Loucy (cell line): ENCODE measurements around the gene SLC22A23.

Experiments
- H2AFZ ChIP-seq: fragments of 200-600 bp; sonication (generic); 2 replicates; pipeline ENCODE4 v1.6.0; 2016; ENCODE audit warnings: antibody characterized with exemption, mild to moderate bottlenecking, low read length, moderate library complexity
- H3F3A ChIP-seq: fragments of 200-600 bp; 2 replicates; pipeline ENCODE4 v1.6.0; 2016; ENCODE audit warnings: antibody characterized with exemption, low read depth, mild to moderate bottlenecking
- H3K27me3 ChIP-seq: fragments of 200-600 bp; sonication (generic); 2 replicates; pipeline ENCODE4 v1.6.1; 2014; ENCODE audit warnings: low read length, mild to moderate bottlenecking; ENCODE audit not compliant: insufficient read depth, poor library complexity, severe bottlenecking
- H3K36me3 ChIP-seq: fragments of 200-600 bp; sonication (generic); 2 replicates; pipeline ENCODE4 v1.6.1; 2016; ENCODE audit warnings: low read length; ENCODE audit not compliant: insufficient read depth
- H3K4me1 ChIP-seq: fragments of 200-600 bp; sonication (generic); 2 replicates; pipeline ENCODE4 v1.5.1; 2014; ENCODE audit warnings: low read length, mild to moderate bottlenecking; ENCODE audit not compliant: insufficient read depth, poor library complexity, severe bottlenecking
- H3K4me2 ChIP-seq: fragments of 200-600 bp; sonication (generic); 2 replicates; pipeline ENCODE4 v1.6.0; 2014; ENCODE audit warnings: antibody characterized with exemption, low read length, low read depth, mild to moderate bottlenecking; ENCODE audit not compliant: poor library complexity, severe bottlenecking
- H3K4me3 ChIP-seq: fragments of 200-600 bp; sonication (generic); 2 replicates; pipeline ENCODE4 v1.5.1; 2014; ENCODE audit warnings: low read length, mild to moderate bottlenecking, mixed read lengths; ENCODE audit not compliant: poor library complexity, severe bottlenecking
- H3K79me2 ChIP-seq: fragments of 200-600 bp; sonication (generic); 2 replicates; pipeline ENCODE4 v1.6.1; 2014; ENCODE audit warnings: low read length; ENCODE audit not compliant: insufficient read depth
- H3K9ac ChIP-seq: fragments of 200-600 bp; sonication (generic); 2 replicates; pipeline ENCODE4 v1.6.0; 2014; ENCODE audit warnings: mild to moderate bottlenecking, low read depth, low read length, moderate library complexity; ENCODE audit not compliant: poor library complexity, severe bottlenecking
- H3K9me2 ChIP-seq: fragments of 200-600 bp; sonication (generic); replicated peaks from 2 replicates; pipeline ENCODE4 v1.6.1; 2016; ENCODE audit warnings: low read depth, low read length, mixed read lengths
- H3K9me3 ChIP-seq: fragments of 200-600 bp; sonication (generic); 2 replicates; pipeline ENCODE4 v1.6.1; 2014; ENCODE audit warnings: mild to moderate bottlenecking, antibody characterized with exemption, low read length, low read depth; ENCODE audit not compliant: insufficient read depth
- H4K20me1 ChIP-seq: fragments of 200-600 bp; sonication (generic); 2 replicates; pipeline ENCODE4 v1.6.0; 2014; ENCODE audit warnings: antibody characterized with exemption, low read length, mild to moderate bottlenecking; ENCODE audit not compliant: insufficient read depth, poor library complexity, severe bottlenecking
- CTCF ChIP-seq: fragments of 200-600 bp; sonication (generic); conservative IDR thresholded peaks from 2 replicates; pipeline ENCODE4 v1.5.1; 2014; ENCODE audit warnings: mild to moderate bottlenecking, antibody characterized with exemption, low read length
- EZH2phosphoT487 ChIP-seq: fragments of 200-600 bp; IDR thresholded peaks from 2 replicates; pipeline ENCODE4 v1.6.1; 2018; ENCODE audit warnings: antibody characterized with exemption, mild to moderate bottlenecking, moderate library complexity, borderline replicate concordance

SLC22A23 gene

GRCh38 chr6:3327403-3327802 lies 129.4 kb downstream of the SLC22A23 start:
- Histone ChIP-seq H3K9ac (no peak overlapping the region), H3K9me2 (no peaks in the 10 kb centered on the region), H3K4me2 (no peak overlapping the region), H3K9me3 (no peaks in the 10 kb centered on the region), H3K79me2 (no peaks in the 10 kb centered on the region), H3K4me1 (peaks cover 14% of the 10 kb centered on the region), H4K20me1 (no peaks in the 10 kb centered on the region), H3K4me3 (no peak overlapping the region), H3F3A (no peaks in the 10 kb centered on the region), H3K27me3 (no peaks in the 10 kb centered on the region), H2AFZ (no peak overlapping the region), H3K36me3 (no peaks in the 10 kb centered on the region)
- no peak for TF ChIP-seq CTCF
- TF ChIP-seq EZH2phosphoT487: no peak

- Histone ChIP-seq H3K27me3 (no peaks in the 10 kb centered on the region), H2AFZ (no peak overlapping the region), H3K4me2 (no peak overlapping the region), H3K4me3 (no peak overlapping the region), H3K36me3 (no peaks in the 10 kb centered on the region), H3K9me2 (no peaks in the 10 kb centered on the region), H3K9me3 (no peaks in the 10 kb centered on the region), H3K79me2 (no peaks in the 10 kb centered on the region), H3K4me1 (peaks cover 14% of the 10 kb centered on the region), H4K20me1 (no peaks in the 10 kb centered on the region), H3F3A (no peaks in the 10 kb centered on the region), H3K9ac (no peak overlapping the region)
- TF ChIP-seq CTCF: no peak
Observed at GRCh38 chr6:3326981-3327380, 129.9 kb downstream of the SLC22A23 start.

- H3K9me3 ChIP-seq: no peaks in the 10 kb centered on the region
- no peak overlapping the region for H3K4me3 ChIP-seq
- no peaks in the 10 kb centered on the region for H3K36me3 ChIP-seq
- H3K9me2 ChIP-seq: no peaks in the 10 kb centered on the region
- TF ChIP-seq EZH2phosphoT487: no peak
- no peak for TF ChIP-seq CTCF
- no peak overlapping the region for H2AFZ ChIP-seq
- no peak overlapping the region for H3K4me2 ChIP-seq
- H4K20me1 ChIP-seq: no peaks in the 10 kb centered on the region
- no peak overlapping the region for H3K9ac ChIP-seq
- no peaks in the 10 kb centered on the region for H3K79me2 ChIP-seq
- no peaks in the 10 kb centered on the region for H3K27me3 ChIP-seq
- no peaks in the 10 kb centered on the region for H3F3A ChIP-seq
- H3K4me1 ChIP-seq: peaks cover 14% of the 10 kb centered on the region
Observed at GRCh38 chr6:3326184-3326971, 130.5 kb downstream of the SLC22A23 start.
